Hindlimb muscle (tissue), 1 donor: Measurements from ENCODE around the gene ZSWIM3. TPM values are rescaled to one million over a fixed set of nuclear protein-coding genes. Genes with fewer than 3 reads are reported as not detected.
A peak's percentile ranks its signal among the peaks of the same experiment; 100 is the strongest.
"Not testable (repeated sequence)": the region's sequence is repeated elsewhere in the genome, so short reads cannot be mapped to it uniquely, and the experiment has no call there.

Experiments used
- DNase-seq: peaks from one replicate; pipeline ENCODE4 v3.0.0-alpha.2; 2013
- polyA plus RNA-seq: library from polyadenylated mRNA; unstranded; fragments of 120-200 nt; gene quantifications from one replicate; pipeline ENCODE4 v1.2.1, GENCODE V29; 2013; ENCODE audit not compliant: insufficient read length

The ZSWIM3 gene
- polyA plus RNA-seq, 1 donor, result 4.2 TPM

- no peak for DNase-seq
These were observed 4.0 kb downstream of the ZSWIM3 start for GRCh38 chr20:45861221-45862075.

GRCh38 chr20:45863543-45864470 is 6.4 kb downstream of the ZSWIM3 start:
- DNase-seq, result no peak

- no peak for DNase-seq
These were observed 9.0 kb downstream of the ZSWIM3 start for GRCh38 chr20:45866454-45866853.

- DNase-seq, result no peak
These were observed 9.9 kb downstream of the ZSWIM3 start for GRCh38 chr20:45867136-45867818.

DNA sequence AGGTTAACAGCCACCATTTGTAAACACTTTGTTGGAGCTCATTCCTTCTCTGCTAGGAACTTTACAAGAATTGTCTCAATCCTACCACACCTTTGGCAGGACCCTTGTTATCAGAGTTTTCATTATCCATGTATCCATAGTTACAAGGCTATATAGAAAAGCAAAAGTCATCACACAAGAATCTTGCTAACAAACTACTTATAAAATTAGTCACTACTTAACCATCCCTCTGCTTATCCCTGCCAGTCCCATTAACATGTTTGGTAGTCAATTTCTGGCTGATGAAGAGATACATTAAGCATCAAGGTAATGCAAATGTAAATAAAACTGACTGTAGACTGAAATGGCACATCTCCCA is 10.4 kb downstream of the ZSWIM3 start:
- no peak for DNase-seq

GRCh38 chr20:45872626-45873025 is 15.2 kb downstream of the ZSWIM3 start:
- no peak for DNase-seq

DNA sequence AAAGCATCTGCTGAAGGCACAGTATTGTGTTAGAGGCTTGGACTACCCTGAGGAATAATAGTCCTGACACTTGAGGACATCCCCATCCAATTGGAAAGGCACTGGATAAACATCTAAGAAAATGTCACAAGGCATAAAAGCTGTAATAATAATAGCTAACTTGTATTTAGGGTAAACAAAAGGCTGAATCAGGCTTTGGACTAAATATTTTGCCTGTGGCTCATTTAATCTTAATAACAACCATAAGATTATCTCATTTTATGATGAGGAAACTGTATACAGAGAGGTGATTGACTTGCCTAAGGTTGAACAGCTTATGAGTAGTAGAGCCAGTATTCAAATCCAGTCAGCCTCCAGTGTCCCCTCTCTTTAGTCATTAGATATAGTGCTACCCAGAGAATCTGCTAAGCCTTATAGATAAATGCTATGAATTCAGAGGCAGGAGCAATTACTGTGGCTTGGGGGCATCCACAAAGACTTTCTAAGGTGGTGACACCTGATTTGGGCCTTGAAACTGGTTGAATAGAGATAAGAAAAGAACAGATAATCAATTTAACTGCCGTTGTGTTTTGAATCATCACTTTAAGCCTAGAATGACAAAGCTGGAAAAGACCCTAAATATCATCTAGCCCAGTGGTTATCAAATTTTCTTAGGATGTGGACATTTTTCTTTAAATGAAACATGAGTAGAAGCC is 16.1 kb downstream of the ZSWIM3 start:
- DNase-seq, result no peak

DNA sequence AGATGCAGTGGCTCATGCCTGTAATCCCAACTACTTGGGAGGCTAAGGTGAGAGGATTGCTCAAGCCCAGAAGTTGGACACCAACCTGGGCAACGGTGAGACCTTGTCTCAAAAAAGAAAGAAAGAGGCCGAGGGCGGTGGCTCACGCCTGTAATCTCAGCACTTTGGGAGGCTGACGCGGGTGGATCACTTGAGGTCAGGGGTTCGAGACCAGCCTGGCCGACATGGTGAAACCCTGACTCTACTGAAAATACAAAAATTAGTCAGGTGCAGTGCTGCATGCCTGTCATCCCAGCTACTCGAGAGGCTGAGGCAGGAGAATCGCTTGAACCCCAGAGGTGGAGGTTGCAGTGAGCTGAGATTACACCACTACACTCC is 16.7 kb downstream of the ZSWIM3 start:
- not testable (repeated sequence) for DNase-seq

DNA sequence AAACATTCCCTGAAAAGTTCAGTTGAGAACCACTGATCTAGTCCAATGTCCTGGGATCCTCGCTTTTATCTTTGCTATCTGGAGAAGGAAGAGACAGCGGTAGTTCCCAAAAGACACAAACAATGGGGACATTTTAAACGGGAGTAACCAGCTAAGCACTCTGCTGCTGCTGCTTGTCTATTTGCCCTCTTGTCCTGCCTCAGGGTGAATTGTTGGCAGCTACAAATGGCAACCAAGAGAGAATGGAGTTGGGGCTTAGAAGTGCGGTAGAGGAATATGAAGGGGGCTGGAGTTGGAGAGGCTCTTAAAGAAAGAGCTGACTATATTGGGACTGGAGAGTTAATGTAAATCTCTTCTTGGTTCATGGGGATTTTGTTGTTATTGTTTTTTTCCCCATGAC is 17.2 kb downstream of the ZSWIM3 start:
- DNase-seq, result no peak

- no peak for DNase-seq
These were observed 20.8 kb downstream of the ZSWIM3 start for GRCh38 chr20:45878076-45878761.

- peak; percentile 100 for DNase-seq
These were observed 23.8 kb downstream of the ZSWIM3 start, which contains the start of gene ZSWIM1 for GRCh38 chr20:45880988-45881788. Gene ZSWIM1, plus strand, starts transcription at chr20:45881227. Its CDS starts 1,366 bp downstream, at chr20:45882593.

DNA sequence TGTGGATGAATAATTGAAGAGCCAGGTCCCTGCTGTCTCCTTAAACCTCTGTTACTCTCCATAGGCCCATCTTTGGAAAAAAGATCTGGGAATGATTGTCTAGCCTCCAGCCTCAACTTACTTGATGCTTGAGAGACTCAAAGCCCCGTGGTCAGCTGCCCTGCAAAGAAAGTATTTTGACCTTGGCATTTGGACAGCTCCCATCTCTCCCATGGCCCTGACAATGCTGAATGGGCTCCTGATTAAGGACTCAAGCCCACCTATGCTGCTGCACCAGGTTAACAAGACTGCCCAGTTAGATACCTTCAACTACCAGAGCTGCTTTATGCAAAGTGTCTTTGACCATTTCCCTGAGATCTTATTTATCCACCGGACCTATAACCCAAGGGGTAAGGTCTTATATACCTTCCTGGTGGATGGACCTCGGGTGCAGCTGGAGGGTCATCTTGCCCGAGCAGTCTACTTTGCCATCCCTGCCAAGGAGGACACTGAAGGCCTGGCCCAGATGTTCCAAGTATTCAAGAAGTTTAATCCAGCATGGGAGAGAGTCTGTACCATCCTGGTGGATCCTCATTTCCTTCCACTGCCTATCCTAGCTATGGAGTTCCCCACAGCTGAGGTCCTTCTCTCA is 25.2 kb downstream of the ZSWIM3 start:
- no peak for DNase-seq

DNA sequence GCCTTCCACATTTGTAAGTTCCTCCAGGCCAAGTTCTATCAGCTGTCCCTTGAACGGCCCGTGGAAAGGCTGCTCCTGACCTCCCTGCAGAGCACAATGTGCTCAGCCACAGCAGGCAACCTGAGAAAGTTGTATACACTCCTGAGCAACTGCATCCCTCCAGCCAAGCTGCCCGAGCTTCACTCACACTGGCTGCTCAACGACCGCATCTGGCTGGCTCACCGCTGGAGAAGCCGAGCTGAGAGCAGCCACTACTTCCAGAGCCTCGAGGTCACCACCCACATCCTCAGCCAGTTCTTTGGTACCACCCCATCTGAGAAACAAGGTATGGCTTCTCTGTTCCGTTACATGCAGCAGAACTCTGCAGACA is 25.7 kb downstream of the ZSWIM3 start:
- no peak for DNase-seq

DNA sequence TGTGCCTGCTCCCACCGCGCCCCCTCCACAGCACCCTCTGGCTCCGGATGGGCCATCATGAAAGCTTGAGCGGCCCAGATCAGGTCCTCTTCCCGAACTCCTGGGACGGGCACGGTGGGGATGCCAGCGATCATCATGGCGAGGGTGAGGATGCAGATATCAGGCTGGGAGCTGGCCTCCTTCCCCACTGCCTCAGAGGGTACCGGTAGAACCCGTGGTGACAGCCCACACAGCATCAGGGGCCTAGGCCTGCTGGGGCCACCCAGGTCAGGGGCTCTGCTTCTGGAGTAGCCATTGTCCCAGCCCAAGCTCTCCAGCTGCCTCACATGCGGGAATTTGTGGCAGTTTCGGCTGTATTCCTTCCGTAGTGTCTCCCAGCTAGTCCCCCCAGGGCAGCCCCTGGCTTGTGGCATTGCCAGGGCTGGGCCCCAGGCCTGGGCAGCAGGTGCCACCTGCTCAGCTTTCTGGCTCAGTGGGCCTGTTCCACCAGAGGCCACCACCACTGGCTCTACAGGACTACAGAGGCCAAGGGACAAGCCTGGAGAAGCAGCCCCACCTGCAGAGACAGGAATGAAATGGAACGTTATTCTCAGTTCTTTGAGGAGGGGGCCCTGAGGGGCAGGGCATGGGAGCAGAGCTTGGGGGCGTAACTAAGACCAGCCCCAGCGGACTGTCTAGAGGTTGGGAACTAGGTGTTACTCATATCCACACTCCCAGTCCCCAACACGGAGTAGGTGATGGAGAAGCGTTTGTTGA is 29.4 kb downstream of the ZSWIM3 start:
- no peak for DNase-seq

DNA sequence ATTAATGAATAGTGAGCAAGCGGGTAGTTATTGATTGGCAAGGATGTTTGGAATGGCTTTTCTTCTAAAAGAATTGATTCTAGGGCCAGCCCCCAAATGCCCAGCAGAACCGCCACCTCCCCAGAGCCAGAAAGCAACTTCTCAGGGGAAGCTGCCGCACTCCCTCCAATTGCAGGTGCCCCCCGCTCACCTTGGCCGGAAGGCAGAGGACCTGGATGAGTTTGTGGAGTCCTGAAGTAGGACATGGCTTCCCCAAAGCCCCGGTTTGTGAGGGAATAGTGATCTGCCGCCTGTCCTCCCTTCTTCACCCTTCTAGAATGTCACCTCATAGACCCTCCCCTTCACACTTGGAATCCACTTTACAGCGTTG is 29.9 kb downstream of the ZSWIM3 start, which contains the start of gene SPATA25:
Gene SPATA25, minus strand, starts transcription at position 277 of the 370 bp plus-strand sequence. Its CDS starts 32 bp downstream, at position 245.
- no peak for DNase-seq

- no peak for DNase-seq
These were observed 31.3 kb downstream of the ZSWIM3 start for GRCh38 chr20:45888681-45889080.

DNA sequence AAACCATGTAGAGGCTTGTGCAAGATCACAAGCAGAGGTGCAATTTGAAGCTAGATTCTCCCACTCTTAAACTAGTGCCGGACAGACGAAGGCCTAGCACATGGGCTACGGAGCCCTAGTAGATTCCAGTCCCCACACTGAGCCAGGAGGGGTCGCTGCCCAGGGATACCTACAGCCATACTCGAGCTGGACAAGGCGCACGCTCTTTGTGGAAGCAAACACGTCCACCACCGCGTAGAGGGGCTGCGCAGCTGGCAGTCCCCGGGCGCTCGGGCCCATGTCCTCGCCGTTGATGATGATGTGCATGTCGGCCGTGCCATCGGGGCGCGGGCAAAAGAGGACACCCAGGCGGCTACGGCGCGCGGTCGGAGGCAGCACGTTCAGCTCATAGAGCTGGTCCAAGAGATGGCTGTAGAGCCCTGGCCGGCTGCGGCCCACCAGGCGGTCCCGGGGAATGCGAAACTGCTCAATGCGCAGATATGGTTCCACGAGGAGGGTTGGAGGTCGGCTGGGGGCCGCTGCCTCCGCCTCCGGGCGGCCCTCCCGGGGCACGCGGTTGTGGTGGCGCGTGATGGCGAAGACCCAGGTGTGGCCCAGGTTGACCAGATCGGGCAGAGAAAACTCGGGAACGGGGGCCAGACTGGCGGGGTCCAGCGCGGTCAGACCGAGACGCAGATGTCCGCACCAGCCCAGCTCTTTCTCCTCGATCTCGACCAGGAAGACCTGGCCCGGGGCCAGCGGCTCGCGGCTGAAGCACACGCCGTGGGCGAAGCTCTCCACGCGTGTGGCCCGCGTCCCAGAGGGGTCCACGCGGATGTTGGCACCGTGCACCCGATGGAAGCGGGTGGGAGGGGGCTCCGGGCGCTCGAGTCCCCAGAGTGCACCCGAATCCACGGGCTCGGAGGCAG is 32.9 kb downstream of the ZSWIM3 start:
- peak; percentile 84 for DNase-seq
